Neural crest cell (in vitro differentiated cells): Measurements from ENCODE around the gene MRPL27. TPM values are rescaled to one million over a fixed set of nuclear protein-coding genes. Genes with fewer than 3 reads are reported as not detected.
A peak's percentile ranks its signal among the peaks of the same experiment; 100 is the strongest.

Experiments used
- DNase-seq: peaks from one replicate; pipeline ENCODE4 v3.0.0; 2021; ENCODE audit warnings: low read depth, mixed read lengths, low spot score
- H3K27ac Mint-ChIP-seq: one replicate; pipeline ENCODE4 v1.8.0; 2021; ENCODE audit warnings: mild to moderate bottlenecking, mixed read lengths; ENCODE audit not compliant: unreplicated experiment
- H3K27me3 Mint-ChIP-seq: 2 replicates; pipeline ENCODE4 v1.8.0; 2021; ENCODE audit warnings: low read depth, mild to moderate bottlenecking, mixed read lengths
- H3K36me3 Mint-ChIP-seq: 2 replicates; pipeline ENCODE4 v1.8.0; 2021; ENCODE audit warnings: low read depth, mild to moderate bottlenecking, mixed read lengths
- H3K4me1 Mint-ChIP-seq: 2 replicates; pipeline ENCODE4 v1.8.0; 2021; ENCODE audit warnings: mixed read lengths
- H3K4me3 Mint-ChIP-seq: one replicate; pipeline ENCODE4 v1.8.0; 2021; ENCODE audit warnings: mild to moderate bottlenecking, mixed read lengths
- H3K9me3 Mint-ChIP-seq: 2 replicates; pipeline ENCODE4 v1.8.0; 2021; ENCODE audit warnings: mixed read lengths
- total RNA-seq: library from RNA; stranded (reverse); gene quantifications from 2 replicates; pipeline ENCODE4 v1.2.1, GENCODE V29; 2021
- TF ChIP-seq, protein P1 (sequence below): fragments of 200-600 bp; sonication (generic); conservative IDR thresholded peaks from 2 replicates; pipeline ENCODE4 v1.5.0; 2021; ENCODE audit warnings: antibody characterized with exemption, mild to moderate bottlenecking

MRPL27 gene
- total RNA-seq, 1 donor from 2014 or later, result 72.2 TPM

DNA sequence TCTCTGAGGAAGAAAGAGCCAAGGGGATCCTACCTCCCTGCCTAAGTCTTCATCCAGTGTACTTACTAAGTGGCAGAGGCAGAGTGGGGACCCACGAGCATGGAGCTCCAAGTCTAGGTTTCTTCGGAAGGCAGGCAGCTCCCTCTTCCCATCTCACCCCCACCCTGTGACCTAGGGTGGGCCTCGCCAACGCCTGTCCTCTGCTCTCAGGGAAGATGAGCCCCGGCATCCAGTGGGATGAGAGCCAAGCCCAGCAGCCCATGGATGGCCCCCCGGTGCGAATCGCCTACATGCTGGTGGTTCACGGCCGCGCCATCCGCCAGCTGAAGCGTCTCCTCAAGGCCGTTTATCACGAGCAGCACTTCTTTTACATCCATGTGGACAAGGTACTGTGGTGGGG lies 18.8 kb downstream of the MRPL27 start:
- H3K27ac Mint-ChIP-seq, result no peak overlapping the region
- DNase-seq, result no peak
- TF ChIP-seq, protein P1, sequence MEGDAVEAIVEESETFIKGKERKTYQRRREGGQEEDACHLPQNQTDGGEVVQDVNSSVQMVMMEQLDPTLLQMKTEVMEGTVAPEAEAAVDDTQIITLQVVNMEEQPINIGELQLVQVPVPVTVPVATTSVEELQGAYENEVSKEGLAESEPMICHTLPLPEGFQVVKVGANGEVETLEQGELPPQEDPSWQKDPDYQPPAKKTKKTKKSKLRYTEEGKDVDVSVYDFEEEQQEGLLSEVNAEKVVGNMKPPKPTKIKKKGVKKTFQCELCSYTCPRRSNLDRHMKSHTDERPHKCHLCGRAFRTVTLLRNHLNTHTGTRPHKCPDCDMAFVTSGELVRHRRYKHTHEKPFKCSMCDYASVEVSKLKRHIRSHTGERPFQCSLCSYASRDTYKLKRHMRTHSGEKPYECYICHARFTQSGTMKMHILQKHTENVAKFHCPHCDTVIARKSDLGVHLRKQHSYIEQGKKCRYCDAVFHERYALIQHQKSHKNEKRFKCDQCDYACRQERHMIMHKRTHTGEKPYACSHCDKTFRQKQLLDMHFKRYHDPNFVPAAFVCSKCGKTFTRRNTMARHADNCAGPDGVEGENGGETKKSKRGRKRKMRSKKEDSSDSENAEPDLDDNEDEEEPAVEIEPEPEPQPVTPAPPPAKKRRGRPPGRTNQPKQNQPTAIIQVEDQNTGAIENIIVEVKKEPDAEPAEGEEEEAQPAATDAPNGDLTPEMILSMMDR, result no peak
- H3K36me3 Mint-ChIP-seq, result peaks cover 7% of the 10 kb centered on the region
- H3K4me1 Mint-ChIP-seq, result no peaks in the 10 kb centered on the region
- H3K9me3 Mint-ChIP-seq, result no peaks in the 10 kb centered on the region
- H3K27me3 Mint-ChIP-seq, result no peaks in the 10 kb centered on the region
- no peak overlapping the region for H3K4me3 Mint-ChIP-seq

DNA sequence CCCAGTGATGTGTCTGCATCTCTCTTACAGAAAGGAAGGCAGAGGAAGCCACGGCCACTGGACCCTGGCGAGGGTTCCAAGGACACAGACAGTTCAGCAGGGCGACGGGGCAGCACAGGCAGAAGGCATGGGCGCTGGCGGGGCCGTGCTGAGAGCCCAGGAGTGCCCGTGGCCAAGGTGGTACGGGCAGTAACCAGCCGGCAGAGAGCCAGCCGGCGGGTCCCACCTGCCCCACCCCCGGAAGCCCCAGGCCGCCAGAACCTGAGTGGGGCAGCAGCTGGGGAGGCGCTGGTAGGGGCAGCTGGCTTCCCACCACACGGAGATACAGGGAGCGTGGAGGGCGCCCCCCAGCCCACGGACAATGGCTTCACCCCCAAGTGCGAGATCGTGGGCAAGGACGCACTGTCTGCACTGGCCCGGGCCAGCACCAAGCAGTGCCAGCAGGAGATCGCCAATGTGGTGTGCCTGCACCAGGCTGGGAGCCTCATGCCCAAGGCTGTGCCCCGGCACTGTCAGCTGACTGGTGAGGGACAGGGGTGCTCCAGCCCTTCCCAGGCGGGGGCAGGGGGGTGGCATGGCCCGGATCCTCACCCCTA lies 19.3 kb downstream of the MRPL27 start:
- Mint-ChIP-seq H3K27ac (no peak overlapping the region), H3K36me3 (peaks cover 7% of the 10 kb centered on the region), H3K9me3 (no peaks in the 10 kb centered on the region), H3K4me1 (peaks cover 4% of the 10 kb centered on the region), H3K27me3 (no peaks in the 10 kb centered on the region), H3K4me3 (peak overlapping the region; percentile 31)
- TF ChIP-seq, protein P1, result no peak
- DNase-seq, result no peak

DNA sequence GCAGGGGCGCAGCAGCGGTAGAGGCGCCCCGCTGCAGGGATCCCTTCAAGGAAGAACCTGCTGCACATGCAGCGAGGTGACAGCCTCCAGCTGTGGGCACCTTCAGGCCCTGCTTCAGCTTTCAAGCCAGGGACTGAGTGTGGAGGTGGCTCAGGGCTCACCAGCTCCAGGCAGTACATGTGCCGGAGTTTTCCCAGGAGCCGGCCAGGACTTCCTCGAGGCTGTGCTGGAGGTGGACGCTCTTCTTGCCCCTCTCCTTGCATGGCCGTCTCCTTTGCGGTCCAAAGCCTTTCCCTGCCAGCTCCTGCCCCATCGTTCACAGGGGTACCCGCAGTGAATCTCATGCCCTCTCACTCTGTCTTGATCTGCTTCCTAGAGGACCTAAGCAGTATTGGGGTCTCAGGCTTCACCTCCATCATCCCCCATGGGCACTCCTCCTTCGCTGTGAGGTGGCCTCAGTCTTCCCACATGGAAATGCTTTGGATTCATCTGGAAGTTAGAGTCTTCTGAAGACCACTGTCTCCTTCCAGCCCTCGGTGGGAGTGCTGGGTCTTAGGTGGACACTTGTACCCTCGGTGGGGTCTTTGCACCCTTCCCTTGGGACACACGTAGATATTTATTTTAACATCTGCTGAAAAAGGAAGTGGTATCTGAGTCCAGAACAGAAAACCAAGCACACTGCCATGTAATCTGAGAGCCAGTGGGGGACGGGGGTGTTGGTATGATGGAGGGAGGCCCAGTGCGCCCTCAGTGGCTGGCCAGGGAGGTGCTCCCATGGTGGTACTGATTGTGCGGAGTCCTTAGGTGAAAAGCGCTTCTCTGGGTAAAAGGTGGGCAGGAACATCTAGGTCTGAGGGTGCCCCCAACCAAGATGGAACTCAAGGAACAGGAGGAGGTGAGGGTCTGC lies 20.0 kb downstream of the MRPL27 start:
- Mint-ChIP-seq H3K36me3 (peaks cover 7% of the 10 kb centered on the region), H3K4me1 (peaks cover 11% of the 10 kb centered on the region), H3K27me3 (no peaks in the 10 kb centered on the region), H3K9me3 (no peaks in the 10 kb centered on the region), H3K27ac (no peak overlapping the region), H3K4me3 (peak overlapping the region; percentile 31)
- TF ChIP-seq, protein P1, result no peak
- no peak for DNase-seq

DNA sequence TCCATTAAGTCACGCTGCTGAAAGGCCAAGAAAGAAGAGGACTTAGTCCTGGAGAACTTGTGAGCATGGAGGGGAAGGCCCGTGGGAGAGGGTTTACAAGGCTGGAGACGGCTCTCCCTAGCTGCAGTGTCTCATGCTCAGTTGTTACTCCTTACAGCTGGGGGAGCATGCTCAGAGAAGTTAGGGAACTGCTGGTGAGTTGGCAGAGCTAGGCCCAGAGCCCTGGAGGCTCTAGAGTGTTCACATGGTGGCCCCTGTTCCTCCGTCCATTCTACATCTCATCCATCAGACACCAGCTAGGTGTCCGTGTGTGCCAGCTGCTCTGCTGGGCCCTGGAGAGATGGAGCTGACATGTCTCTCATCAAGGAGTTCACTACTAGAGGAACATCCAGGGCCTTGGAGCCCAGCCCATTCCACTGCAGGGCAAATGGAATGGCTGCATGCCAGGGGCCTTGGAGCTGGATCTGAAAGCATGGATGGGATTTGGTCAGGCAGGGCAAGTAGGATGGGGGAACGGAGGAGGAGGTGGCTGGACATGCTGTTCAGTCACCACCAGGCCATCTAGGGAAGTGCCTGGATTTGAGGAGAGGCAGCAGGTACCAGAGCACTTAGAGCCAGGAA lies 20.8 kb downstream of the MRPL27 start:
- TF ChIP-seq, protein P1, result no peak
- Mint-ChIP-seq H3K27ac (peak overlapping the region; percentile 20), H3K9me3 (no peaks in the 10 kb centered on the region), H3K4me1 (peaks cover 19% of the 10 kb centered on the region), H3K4me3 (peak overlapping the region; percentile 42), H3K27me3 (no peaks in the 10 kb centered on the region), H3K36me3 (peaks cover 7% of the 10 kb centered on the region)
- DNase-seq, result no peak

DNA sequence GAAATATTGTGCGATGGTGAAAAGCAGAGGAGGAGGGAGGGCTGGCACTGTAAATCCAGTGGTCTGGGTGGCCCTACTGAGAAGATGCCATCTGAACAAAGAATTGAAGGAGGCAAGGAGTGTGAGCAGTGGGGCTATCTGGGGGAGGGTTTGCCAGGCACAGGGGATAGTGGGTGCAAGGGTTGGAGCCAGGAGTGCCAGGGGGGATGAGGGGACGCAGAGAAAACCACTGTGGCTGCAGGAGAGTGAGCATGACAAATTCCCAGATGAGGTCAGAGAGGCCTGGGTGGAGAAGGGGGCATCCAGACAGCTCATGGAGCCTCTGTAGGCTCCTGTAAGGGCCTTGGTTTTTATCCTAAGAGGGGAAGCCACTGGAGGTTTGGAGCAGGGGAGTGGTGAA lies 22.3 kb downstream of the MRPL27 start:
- Mint-ChIP-seq H3K27me3 (no peaks in the 10 kb centered on the region), H3K9me3 (no peaks in the 10 kb centered on the region), H3K36me3 (peaks cover 7% of the 10 kb centered on the region), H3K4me3 (peak overlapping the region; percentile 58), H3K27ac (peak overlapping the region; percentile 82), H3K4me1 (peaks cover 26% of the 10 kb centered on the region)
- no peak for DNase-seq
- TF ChIP-seq, protein P1, result no peak
